ENCODE data around the gene PAWR. TPM values are rescaled to one million over a fixed set of nuclear protein-coding genes. Genes with fewer than 3 reads are reported as not detected.

Gene PAWR
- total and polyA plus RNA-seq, 12 donors = 3.0 to 16.6 (median 10.2) TPM

DNA sequence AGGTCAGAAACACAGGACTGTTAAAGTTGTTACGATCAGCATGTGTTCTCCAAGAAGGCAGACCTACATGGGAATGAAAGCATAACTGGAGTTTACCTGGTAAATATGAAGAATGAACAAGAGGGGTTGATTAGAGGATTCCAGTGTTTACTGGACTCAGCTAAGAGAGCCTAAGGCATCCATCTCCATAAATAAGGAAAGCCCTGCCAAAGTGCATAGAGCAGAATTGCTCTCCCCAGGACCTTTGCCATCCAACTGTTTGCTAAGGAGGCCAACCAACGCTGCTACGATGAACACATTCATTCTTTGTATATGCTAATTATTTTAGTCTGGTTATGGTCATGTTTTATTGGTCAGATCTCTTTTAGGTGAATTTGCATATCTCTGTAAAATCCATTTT is 17.1 kb upstream of the PAWR start:
- intact Hi-C loops (cut with DNase I) = no loop called here
- 87 to 92% methylated on average over 3 of the region's 3 CpGs for WGBS, 2 donors
- H3K4me1 ChIP-seq = no peaks in the 10 kb centered on the region
- no peak overlapping the region for H3K27ac ChIP-seq
- TF ChIP-seq, protein P1, sequence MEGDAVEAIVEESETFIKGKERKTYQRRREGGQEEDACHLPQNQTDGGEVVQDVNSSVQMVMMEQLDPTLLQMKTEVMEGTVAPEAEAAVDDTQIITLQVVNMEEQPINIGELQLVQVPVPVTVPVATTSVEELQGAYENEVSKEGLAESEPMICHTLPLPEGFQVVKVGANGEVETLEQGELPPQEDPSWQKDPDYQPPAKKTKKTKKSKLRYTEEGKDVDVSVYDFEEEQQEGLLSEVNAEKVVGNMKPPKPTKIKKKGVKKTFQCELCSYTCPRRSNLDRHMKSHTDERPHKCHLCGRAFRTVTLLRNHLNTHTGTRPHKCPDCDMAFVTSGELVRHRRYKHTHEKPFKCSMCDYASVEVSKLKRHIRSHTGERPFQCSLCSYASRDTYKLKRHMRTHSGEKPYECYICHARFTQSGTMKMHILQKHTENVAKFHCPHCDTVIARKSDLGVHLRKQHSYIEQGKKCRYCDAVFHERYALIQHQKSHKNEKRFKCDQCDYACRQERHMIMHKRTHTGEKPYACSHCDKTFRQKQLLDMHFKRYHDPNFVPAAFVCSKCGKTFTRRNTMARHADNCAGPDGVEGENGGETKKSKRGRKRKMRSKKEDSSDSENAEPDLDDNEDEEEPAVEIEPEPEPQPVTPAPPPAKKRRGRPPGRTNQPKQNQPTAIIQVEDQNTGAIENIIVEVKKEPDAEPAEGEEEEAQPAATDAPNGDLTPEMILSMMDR (IDR thresholded peaks at IDR 0.05) = no peak
- H3K4me3 ChIP-seq = no peak overlapping the region
- ATAC-seq = no peak
- H3K27me3 ChIP-seq = peaks cover 0 to 20% (median 12%) of the 10 kb centered on the region in 7 donors
- H3K36me3 ChIP-seq = no peaks in the 10 kb centered on the region
- H3K9me3 ChIP-seq = no peaks in the 10 kb centered on the region
- no peak for DNase-seq

DNA sequence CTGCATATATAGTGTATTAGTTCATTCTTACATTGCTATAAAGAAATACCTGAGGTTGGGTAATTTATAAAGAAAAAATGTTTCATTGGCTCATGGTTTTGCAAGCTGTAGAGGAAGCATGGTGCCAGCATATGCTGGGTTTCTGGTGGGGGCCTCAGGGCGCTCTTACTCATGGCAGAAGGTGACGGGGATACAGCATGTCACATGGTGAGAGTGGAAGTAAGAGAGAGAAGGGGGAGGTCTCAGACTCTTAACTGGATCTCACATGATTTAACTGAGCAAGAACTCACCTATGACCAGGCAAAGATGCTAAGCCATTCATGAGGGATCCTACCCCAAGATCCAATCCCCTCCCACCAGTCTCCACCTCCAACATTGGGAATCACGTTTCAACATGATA is 15.9 kb upstream of the PAWR start:
- H3K9me3 ChIP-seq = no peaks in the 10 kb centered on the region
- TF ChIP-seq, protein P1 (IDR thresholded peaks at IDR 0.05) = no peak
- no peaks in the 10 kb centered on the region for H3K36me3 ChIP-seq
- DNase-seq (no peak), ATAC-seq (no peak)
- peaks cover 0 to 17% (median 12%) of the 10 kb centered on the region in 7 donors for H3K27me3 ChIP-seq
- intact Hi-C loops (cut with DNase I) = no loop called here
- no peaks in the 10 kb centered on the region for H3K4me1 ChIP-seq
- no peak overlapping the region for H3K4me3 ChIP-seq
- 61 to 71% methylated on average over 3 of the region's 3 CpGs for WGBS, 2 donors
- no peak overlapping the region for H3K27ac ChIP-seq

DNA sequence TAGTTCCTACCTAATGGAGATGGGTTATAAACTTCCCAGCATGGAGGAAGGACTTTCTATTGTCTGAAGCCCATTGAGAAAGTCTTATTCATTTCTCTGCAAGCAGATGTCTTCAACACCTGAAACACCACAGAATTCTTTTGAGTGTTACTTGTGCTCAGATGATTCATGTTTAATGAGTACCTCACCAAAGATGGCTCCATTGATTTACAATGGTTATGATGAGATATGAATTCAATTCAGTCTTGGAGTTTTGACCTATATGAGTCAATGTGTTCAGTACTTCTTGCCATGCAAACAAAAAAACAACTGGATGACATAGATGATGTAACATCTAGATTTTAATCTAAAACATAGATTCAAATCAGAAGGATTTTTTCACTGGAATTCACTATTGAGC is 15.4 kb upstream of the PAWR start:
- H3K4me3 ChIP-seq = no peak overlapping the region
- H3K4me1 ChIP-seq = no peaks in the 10 kb centered on the region
- no peak for DNase-seq
- intact Hi-C loops (cut with DNase I) = no loop called here
- H3K27me3 ChIP-seq = peaks cover 0 to 13% (median 8%) of the 10 kb centered on the region in 7 donors
- no peak for ATAC-seq
- H3K36me3 ChIP-seq = no peaks in the 10 kb centered on the region
- H3K27ac ChIP-seq = no peak overlapping the region
- H3K9me3 ChIP-seq = no peaks in the 10 kb centered on the region
- TF ChIP-seq, protein P1 (IDR thresholded peaks at IDR 0.05) = no peak

DNA sequence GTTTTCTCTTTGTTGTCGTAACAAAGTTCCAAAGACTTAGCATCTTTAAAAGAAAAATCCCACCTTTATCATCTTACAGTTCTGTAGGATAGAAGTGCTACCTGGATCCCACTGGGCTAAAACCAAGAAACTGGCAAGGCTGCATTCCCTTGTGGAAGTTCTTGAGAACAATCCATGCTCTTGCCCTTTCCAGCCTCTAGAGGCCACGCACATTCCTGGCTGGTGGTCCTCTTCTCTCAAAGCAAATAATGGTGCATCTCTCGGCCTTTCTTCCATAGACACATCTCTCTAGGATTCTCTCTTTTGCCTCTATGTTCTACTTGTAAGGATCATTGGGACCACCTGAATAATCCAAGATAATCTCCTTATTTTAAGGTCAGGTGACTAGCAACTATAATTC is 8.2 kb upstream of the PAWR start:
- DNase-seq (no peak), ATAC-seq (no peak)
- Histone ChIP-seq H3K27me3 (no peaks in the 10 kb centered on the region), H3K4me3 (no peak overlapping the region), H3K36me3 (no peaks in the 10 kb centered on the region), H3K9me3 (no peaks in the 10 kb centered on the region), H3K4me1 (no peaks in the 10 kb centered on the region), H3K27ac (no peak overlapping the region)
- TF ChIP-seq, protein P1 (IDR thresholded peaks at IDR 0.05) = no peak
- 95 to 97% methylated on average over 3 of the region's 3 CpGs for WGBS, 2 donors
- intact Hi-C loops (cut with DNase I) = loop anchor here in 3 of 10 donors (1.0 to 10.0 kb wide), 3 partner anchors 19 to 486 kb away; partner anchors contain the start of gene PPP1R12A (in 1 of the 3)

All from heart right ventricle (tissue), 16 donors.